ENCODE measurements around the gene RRAGD. TPM values are rescaled to one million over a fixed set of nuclear protein-coding genes. Genes with fewer than 3 reads are reported as not detected.

The RRAGD gene
- total RNA-seq, 4 donors from 2014 or later: 18.7 to 31.4 (median 19.9) TPM

- Histone ChIP-seq H3K9me3 (peaks cover 0 to 3% (median 0%) of the 10 kb centered on the region in 4 donors), H3K27ac (replicated peaks in 1 of 4) (no peak overlapping the region), H3K36me3 (peaks cover 0 to 14% (median 8%) of the 10 kb centered on the region in 4 donors), H3K4me3 (no peak overlapping the region), H3K27me3 (no peaks in the 10 kb centered on the region), H3K4me1 (peaks cover 14 to 16% (median 15%) of the 10 kb centered on the region in 4 donors)
- intact Hi-C loops (cut with DNase I): no loop called here
- TF ChIP-seq POLR2AphosphoS5 (IDR thresholded peaks at IDR 0.05) (no peak), EP300 (IDR thresholded peaks at IDR 0.05) (no peak), POLR2A (IDR thresholded peaks at IDR 0.05; ENCODE audit: low read depth) (no peak), CTCF (IDR thresholded peaks at IDR 0.05) (no peak)
- no peak for DNase-seq (ENCODE audit: extremely low spot score)
Observed at GRCh38 chr6:89317067-89317466, 95.0 kb downstream of the RRAGD start.

DNA sequence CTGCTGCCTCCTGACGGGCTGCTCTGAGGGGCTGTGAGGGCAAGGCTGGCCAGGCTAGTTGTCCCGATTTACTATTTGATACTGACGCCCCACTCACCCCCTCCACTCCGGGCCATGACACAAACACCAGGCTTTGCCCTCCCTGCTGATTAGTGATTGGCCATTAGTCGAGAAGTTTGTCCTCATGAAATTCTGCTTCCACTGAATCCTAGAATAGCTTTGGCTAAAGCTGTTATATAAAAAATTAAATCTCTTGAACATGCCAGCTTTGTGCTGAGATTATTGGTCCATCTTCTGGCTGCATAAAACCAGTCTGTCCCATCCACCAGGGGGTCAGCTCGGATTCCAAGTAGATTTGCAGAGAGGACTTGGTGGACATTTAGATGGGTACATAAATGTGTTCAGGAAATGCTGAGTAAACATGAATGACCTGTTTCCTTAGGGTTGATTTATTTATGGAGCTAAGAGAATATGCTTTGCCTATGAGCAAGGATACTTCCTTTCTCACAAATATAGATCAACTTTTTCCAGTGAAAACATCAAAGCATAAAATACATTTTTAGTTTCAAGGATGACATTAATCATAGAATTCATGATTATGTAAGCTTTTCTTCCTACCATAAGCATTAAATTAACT lies 96.7 kb downstream of the RRAGD start, which contains the start of gene GABRR2:
Gene GABRR2 (minus strand): TSS at position 51 of the 637 bp plus-strand sequence. CDS start 134 bp downstream, outside the sequence.
- WGBS: 94% methylated on average over 6 of the region's 6 CpGs
- intact Hi-C loops (cut with DNase I): no loop called here

GRCh38 chr6:89314692-89315091 lies 97.4 kb downstream of the RRAGD start:
- no peak overlapping the region for H3K27ac ChIP-seq (replicated peaks in 1 of 4)
- peaks cover 22 to 24% (median 23%) of the 10 kb centered on the region in 4 donors for H3K4me1 ChIP-seq
- H3K9me3 ChIP-seq: no peaks in the 10 kb centered on the region
- H3K27me3 ChIP-seq: no peaks in the 10 kb centered on the region
- no peak overlapping the region for H3K4me3 ChIP-seq
- WGBS: 83% methylated on average over 7 of the region's 7 CpGs
- intact Hi-C loops (cut with DNase I): no loop called here
- H3K36me3 ChIP-seq: peaks cover 0 to 9% (median 8%) of the 10 kb centered on the region in 4 donors
- no peak for DNase-seq (ENCODE audit: extremely low spot score)
- TF ChIP-seq CTCF (IDR thresholded peaks at IDR 0.05) (no peak), POLR2AphosphoS5 (IDR thresholded peaks at IDR 0.05) (no peak), POLR2A (IDR thresholded peaks at IDR 0.05; ENCODE audit: low read depth) (no peak), EP300 (IDR thresholded peaks at IDR 0.05) (no peak)

More for the DNA sequence above, 96.7 kb downstream of the RRAGD start, which contains the start of gene GABRR2:
- H3K27ac ChIP-seq (replicated peaks in 1 of 4): no peak within 1 kb of the TSS
- H3K27me3 ChIP-seq: no peaks in the 10 kb centered on the region
- peaks cover 0 to 3% (median 0%) of the 10 kb centered on the region in 4 donors for H3K9me3 ChIP-seq
- no peak for DNase-seq (ENCODE audit: extremely low spot score)
- TF ChIP-seq POLR2AphosphoS5 (IDR thresholded peaks at IDR 0.05): no peak
- no peak for TF ChIP-seq CTCF (IDR thresholded peaks at IDR 0.05)
- TF ChIP-seq EP300 (IDR thresholded peaks at IDR 0.05): no peak
- TF ChIP-seq POLR2A (IDR thresholded peaks at IDR 0.05; ENCODE audit: low read depth): no peak
- no peak within 1 kb of the TSS for H3K4me3 ChIP-seq
- H3K36me3 ChIP-seq: peaks cover 0 to 9% (median 8%) of the 10 kb centered on the region in 4 donors
- H3K4me1 ChIP-seq: peaks cover 22 to 24% (median 23%) of the 10 kb centered on the region in 4 donors

Other genes starting within 250 kb of the RRAGD start
- under 1 TPM in 1 of 4 donors, not detected in 3; 0.13 TPM for gene GABRR1, start 194.9 kb downstream of the RRAGD start, total RNA-seq
- under 1 TPM in 3 of 4 donors, not detected in 1; 0.33 to 0.46 (median 0.45) TPM for gene GABRR2, start 97.0 kb downstream of the RRAGD start, total RNA-seq
- 10 to 100 TPM; 31.0 to 36.6 (median 33.6) TPM for gene UBE2J1, start 59.6 kb downstream of the RRAGD start, total RNA-seq
- 10 to 100 TPM in 3 of 4 donors, 1 to 10 TPM in 1; 9.1 to 18.9 (median 10.7) TPM for gene ANKRD6, start 20.9 kb upstream of the RRAGD start, total RNA-seq
- gene LYRM2, start 226.5 kb upstream of the RRAGD start, total RNA-seq: 10 to 100 TPM; 18.9 to 24.5 (median 19.9) TPM

Measured in esophagus muscularis mucosa (tissue), 4 donors.